GM19372 (cell line): ENCODE results near the gene SYT1.

Experiments
- ATAC-seq: cut with Tn5 transposase; IDR thresholded peaks from one replicate; pipeline ENCODE4 v1.9.1; 2021; ENCODE audit warnings: mild to moderate bottlenecking, low read depth, moderate library complexity; ENCODE audit not compliant: unreplicated experiment

Gene SYT1

DNA sequence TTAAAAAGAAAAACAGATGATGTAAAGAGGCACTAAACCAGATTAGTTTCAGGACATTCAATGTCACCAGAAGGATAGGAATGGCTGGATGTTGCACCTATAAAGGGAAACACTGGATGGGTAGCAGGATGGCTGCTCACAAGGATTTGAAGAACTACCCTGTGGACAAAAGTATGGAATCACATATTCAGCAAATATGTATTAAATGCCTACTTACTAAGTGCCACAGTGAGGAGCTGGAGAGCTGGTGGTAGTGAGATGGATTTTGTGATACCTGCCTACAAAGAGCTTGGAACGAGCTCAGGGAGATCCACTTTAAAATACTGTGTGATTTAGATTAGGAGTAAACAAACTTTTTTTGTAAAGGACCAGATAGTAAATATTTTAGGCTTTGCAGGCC lies 510.0 kb downstream of the SYT1 start:
- no peak for ATAC-seq

- no peak for ATAC-seq
Observed at GRCh38 chr12:79375050-79375449, 510.5 kb downstream of the SYT1 start.

DNA sequence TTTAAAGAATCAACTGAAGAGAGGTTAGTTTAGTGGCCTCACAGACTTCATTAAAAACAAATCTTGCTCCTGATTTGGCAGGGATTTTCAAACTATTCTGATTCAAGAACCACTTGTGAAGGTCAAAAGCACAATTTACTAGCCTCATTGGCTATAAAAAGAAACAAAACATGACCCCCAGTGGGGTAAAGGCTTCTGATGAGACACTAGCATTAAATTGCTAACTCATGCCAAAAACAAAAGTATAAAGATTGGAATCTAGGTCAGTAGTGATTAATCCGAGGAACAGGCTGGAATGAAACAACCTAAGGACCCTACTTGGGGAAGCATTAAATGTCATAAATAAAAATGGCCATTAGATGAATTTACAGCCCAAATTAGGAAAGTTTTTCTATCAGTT lies 513.9 kb downstream of the SYT1 start:
- ATAC-seq = no peak

GRCh38 chr12:79380402-79380801 lies 515.8 kb downstream of the SYT1 start:
- ATAC-seq = no peak

DNA sequence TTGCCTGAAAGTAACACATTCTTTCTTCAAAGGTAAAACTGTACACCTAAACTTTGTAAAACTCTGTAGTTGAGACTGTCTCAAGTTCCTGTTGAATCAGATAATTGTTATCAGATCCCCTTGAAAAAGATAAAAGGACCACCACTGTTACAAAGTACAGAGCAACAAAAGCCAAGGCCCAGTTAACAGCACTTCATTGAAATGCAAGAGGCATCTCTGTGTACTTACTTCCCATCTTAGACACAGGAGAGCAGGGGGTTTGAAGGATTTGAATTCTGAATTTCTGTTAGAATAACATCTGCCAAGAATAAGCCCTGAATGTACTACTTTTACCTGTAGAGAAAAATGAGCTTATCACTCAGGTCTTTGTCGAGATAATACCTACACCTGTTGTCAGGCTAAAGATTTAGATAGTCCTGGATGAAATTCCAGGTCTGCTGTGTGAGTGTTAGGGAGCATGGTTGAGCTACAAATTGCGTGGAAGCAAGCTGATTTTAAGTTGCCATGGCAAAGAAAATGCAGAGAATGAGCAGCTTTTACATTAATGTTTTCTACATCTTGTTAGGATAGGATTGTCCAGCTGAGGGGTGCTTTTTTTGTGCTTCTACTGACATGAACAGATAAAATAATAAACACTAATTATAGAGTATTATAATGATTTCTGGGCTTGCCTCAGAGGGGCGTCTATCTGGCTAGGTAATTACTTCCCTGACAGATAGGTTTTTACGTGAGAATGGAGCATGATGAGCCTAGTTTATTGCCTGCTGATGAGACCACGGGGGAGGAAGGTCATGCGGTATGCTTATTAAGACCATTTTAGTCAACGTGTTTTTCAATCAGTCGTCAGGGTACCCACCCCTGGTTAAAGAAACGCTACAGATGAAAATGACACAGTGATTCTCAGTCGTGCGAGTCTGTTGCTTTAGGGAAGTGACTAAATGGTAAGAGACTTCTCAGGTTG lies 517.0 kb downstream of the SYT1 start:
- no peak for ATAC-seq

- no peak for ATAC-seq
Observed at GRCh38 chr12:79384551-79384950, 520.0 kb downstream of the SYT1 start.

DNA sequence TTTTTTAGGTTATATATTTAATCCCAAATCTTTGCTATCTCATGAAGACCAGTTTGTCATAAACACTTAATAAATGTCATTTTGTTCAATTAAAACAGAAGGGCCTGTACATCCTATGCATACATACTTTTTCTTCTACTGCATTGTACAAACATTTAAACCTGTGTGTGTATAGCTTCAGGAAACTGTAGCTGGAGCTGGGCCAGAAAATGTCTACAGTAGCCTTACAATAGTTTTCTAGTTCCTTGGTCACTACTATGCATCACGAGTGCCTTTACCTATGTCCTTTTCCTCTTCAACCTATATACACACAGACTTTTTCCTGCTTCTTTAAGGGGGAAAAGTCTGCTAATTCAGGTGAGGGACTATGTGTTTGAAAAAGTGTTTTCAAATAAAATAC lies 523.4 kb downstream of the SYT1 start:
- no peak for ATAC-seq

DNA sequence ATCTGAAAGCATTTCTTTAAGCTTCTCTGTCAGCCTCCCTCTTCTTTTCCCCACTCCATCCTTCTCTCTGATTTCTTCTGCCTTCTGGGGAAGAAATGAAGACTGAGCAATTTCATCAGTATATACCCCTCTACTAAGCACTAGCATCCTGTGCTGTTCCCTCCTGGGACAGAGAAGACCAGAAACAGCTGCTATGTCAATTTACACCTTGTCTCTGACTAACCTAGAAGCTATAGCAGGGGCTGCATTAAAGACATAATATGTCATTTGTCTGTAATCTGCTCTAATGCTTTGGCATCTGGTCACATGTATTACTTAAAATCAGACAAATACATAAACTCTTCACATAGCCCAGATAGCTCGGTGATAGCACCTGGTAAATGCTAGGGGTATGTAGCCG lies 529.3 kb downstream of the SYT1 start:
- ATAC-seq = no peak

DNA sequence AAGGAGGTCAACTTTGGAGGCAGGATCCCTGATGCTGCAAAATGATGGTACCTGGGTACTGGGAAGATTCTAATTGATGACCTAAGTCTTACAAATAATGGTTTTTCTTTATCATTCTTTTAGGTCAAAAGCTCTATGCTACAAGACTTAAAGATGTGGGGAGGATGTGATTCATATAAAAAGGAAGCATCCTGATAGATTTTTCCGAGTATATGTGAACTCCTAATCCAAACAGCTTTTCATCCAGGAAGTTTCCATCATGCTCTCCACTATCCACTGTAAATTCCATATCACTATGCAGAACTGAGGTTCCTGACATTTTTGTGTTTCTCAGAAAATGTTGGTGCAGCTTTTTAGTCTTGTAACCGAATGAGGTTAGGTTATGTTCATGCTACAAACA lies 533.0 kb downstream of the SYT1 start:
- ATAC-seq = no peak

DNA sequence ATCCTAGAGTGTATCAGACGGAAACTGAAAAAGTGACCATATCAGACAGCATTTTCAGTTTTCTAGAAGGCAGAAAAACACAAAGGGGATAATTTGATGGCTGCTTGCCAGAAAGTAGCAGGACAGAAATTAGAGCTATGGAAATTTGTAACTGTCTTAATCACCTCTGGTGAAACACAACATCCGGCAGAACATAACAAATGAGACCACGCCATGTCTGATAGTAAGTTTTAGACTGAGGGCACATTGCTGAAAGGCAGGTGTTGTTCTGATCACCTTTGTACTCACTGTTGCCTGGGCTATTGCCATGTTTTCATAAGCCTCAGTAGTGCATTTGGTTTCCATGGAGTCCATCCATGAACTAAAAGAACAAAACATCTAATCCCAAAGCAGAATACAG lies 535.9 kb downstream of the SYT1 start:
- no peak for ATAC-seq

DNA sequence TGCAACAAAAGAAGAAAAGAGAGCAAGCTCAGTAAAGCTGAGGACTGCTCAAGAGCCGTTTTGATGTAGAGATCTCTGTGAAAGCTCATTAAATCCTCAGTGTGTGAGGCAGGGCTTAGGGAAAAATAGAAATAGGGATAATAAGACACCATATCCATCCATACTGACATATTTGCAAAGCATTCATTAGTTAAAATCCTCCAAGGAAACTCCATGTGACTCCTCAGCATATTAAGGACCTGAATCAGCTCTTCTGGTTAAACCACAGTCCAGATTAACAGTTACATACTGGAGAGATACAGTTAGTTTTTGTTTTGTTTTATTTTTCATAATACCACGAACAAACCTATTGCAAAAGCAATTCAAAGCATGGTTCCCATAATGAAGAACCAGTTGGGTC lies 538.0 kb downstream of the SYT1 start:
- ATAC-seq = no peak

GRCh38 chr12:79406993-79407392 lies 542.4 kb downstream of the SYT1 start:
- no peak for ATAC-seq

- peak; percentile 76 for ATAC-seq
Observed at GRCh38 chr12:79407671-79408622, 543.4 kb downstream of the SYT1 start.

GRCh38 chr12:79408689-79409088 lies 544.1 kb downstream of the SYT1 start:
- ATAC-seq = no peak

- ATAC-seq = no peak
Observed at GRCh38 chr12:79409562-79409961, 545.0 kb downstream of the SYT1 start.

DNA sequence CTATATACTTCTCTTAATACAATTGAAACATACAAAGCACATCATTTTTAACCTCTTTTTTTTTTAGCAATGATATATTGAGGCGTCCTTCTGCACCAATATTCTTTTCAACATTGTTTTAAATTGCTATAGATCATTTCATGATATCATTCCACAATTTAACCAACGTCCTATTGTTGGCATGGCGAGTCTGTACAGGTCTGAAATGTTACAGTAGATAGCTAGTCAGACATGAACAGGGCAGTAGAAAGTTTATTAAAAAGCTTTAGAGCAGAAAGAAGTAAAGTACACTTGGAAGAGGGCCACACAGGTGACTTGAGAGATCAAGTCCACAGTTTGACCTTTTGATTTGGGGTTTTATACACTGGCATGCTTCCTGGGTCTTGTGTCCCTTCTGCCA lies 547.2 kb downstream of the SYT1 start:
- no peak for ATAC-seq

DNA sequence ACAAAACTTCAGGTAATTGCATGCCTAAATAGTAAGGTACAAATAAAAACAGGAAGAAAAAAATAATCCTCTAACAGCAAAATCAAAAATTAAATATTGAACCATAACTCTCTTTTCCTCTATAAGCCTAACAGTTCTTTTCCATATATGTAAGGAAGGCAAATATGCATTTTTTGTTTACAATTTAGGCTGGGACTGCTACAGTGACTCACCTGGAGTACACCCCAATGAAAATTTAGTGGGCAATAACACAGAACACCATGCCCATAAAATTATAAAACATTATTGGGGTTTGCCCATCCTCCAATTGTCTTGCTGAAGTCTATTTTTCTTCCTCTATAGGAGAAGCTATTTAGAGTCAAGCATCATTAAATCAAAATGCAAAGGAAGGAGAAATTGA lies 549.2 kb downstream of the SYT1 start:
- no peak for ATAC-seq

GRCh38 chr12:79414252-79414651 lies 549.7 kb downstream of the SYT1 start:
- ATAC-seq = no peak

GRCh38 chr12:79415321-79415720 lies 550.7 kb downstream of the SYT1 start:
- ATAC-seq = no peak

- ATAC-seq = no peak
Observed at GRCh38 chr12:79415746-79416435, 551.3 kb downstream of the SYT1 start.

GRCh38 chr12:79420146-79420618 lies 555.6 kb downstream of the SYT1 start:
- no peak for ATAC-seq
